ENCODE results near the gene TNRC6B. TPM values are rescaled to one million over a fixed set of nuclear protein-coding genes. Genes with fewer than 3 reads are reported as not detected.

The TNRC6B gene
- total RNA-seq, 1 donor from 2014 or later, result 51.2 TPM

DNA sequence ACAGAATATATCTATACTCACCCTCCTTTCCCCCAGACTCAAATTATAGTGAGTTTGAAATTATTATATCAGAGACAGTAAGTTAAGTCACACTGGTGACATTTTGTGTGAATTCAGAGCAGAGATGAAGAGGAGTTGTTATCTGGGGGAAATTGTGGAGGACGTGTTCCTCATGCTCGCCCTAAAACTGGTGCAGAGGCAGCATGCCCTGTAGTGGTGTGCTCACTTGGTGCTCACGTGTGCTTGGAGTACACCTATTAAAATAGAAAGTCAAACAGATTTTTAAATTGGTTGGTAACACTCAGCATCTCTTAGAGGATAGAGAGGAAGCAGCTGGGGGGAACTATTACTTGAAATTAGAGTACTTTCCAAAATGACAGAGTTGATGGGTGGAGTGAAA lies 117.0 kb downstream of the TNRC6B start:
- Histone ChIP-seq H3K36me3 (ENCODE audit: insufficient read depth, low read length) (peaks cover 10% of the 10 kb centered on the region), H3K9me3 (ENCODE audit: insufficient read depth, low read depth, low read length) (no peaks in the 10 kb centered on the region), H3K9ac (ENCODE audit: low read length) (no peak overlapping the region), H3K27ac (ENCODE audit: low read depth, low read length) (no peak overlapping the region), H3K27me3 (ENCODE audit: insufficient read depth, low read length) (no peaks in the 10 kb centered on the region), H3K4me1 (ENCODE audit: insufficient read depth, low read length) (peaks cover 2% of the 10 kb centered on the region), H2AFZ (ENCODE audit: low read depth, low read length) (no peak overlapping the region), H4K20me1 (ENCODE audit: insufficient read depth, low read length) (peaks cover 6% of the 10 kb centered on the region), H3K4me3 (ENCODE audit: insufficient read depth, low read depth, low read length) (no peak overlapping the region), H3K79me2 (ENCODE audit: insufficient read depth, low read length) (no peaks in the 10 kb centered on the region), H3K4me2 (ENCODE audit: low read length) (no peak overlapping the region)
- Mint-ChIP-seq H3K27ac (ENCODE audit: unreplicated experiment) (no peak overlapping the region), H3K27me3 (ENCODE audit: low read depth, unreplicated experiment) (no peaks in the 10 kb centered on the region), H3K9me3 (ENCODE audit: unreplicated experiment) (no peaks in the 10 kb centered on the region), H3K4me3 (ENCODE audit: unreplicated experiment) (no peak overlapping the region), H3K36me3 (ENCODE audit: low read depth, unreplicated experiment) (peaks cover 20% of the 10 kb centered on the region), H3K4me1 (ENCODE audit: low read depth, unreplicated experiment) (peaks cover 17% of the 10 kb centered on the region)
- FAIRE-seq, result no peak
- no peak for DNase-seq (ENCODE audit: low read depth)
- TF ChIP-seq EZH2 (IDR thresholded peaks at IDR 0.05; ENCODE audit: insufficient read depth, low read length), result no peak
- TF ChIP-seq, protein P1, sequence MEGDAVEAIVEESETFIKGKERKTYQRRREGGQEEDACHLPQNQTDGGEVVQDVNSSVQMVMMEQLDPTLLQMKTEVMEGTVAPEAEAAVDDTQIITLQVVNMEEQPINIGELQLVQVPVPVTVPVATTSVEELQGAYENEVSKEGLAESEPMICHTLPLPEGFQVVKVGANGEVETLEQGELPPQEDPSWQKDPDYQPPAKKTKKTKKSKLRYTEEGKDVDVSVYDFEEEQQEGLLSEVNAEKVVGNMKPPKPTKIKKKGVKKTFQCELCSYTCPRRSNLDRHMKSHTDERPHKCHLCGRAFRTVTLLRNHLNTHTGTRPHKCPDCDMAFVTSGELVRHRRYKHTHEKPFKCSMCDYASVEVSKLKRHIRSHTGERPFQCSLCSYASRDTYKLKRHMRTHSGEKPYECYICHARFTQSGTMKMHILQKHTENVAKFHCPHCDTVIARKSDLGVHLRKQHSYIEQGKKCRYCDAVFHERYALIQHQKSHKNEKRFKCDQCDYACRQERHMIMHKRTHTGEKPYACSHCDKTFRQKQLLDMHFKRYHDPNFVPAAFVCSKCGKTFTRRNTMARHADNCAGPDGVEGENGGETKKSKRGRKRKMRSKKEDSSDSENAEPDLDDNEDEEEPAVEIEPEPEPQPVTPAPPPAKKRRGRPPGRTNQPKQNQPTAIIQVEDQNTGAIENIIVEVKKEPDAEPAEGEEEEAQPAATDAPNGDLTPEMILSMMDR (IDR thresholded peaks at IDR 0.05; ENCODE audit: insufficient read depth, low read depth, low read length), result no peak

DNA sequence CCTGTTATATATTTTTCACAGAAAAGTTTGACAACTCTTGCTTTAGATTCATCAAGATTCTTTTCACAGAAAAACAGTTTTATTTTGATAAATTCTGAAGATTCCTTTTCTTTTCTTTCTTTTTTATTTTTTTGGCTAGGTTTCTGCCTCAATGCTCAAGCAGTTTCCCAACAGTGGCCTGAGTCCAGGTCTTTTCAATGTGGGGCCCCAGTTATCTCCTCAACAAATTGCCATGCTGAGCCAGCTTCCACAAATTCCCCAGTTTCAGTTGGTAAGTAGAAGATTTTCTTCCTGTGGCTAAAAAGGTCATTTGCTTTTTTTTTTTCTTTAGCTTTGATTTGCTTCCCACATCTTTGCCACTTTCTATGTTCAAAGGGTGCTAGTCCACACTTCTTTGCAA lies 122.6 kb downstream of the TNRC6B start:
- no peak overlapping the region for H3K27ac Mint-ChIP-seq (ENCODE audit: unreplicated experiment)
- TF ChIP-seq, protein P1 (IDR thresholded peaks at IDR 0.05; ENCODE audit: insufficient read depth, low read depth, low read length), result no peak
- no peak for TF ChIP-seq EZH2 (IDR thresholded peaks at IDR 0.05; ENCODE audit: insufficient read depth, low read length)

DNA sequence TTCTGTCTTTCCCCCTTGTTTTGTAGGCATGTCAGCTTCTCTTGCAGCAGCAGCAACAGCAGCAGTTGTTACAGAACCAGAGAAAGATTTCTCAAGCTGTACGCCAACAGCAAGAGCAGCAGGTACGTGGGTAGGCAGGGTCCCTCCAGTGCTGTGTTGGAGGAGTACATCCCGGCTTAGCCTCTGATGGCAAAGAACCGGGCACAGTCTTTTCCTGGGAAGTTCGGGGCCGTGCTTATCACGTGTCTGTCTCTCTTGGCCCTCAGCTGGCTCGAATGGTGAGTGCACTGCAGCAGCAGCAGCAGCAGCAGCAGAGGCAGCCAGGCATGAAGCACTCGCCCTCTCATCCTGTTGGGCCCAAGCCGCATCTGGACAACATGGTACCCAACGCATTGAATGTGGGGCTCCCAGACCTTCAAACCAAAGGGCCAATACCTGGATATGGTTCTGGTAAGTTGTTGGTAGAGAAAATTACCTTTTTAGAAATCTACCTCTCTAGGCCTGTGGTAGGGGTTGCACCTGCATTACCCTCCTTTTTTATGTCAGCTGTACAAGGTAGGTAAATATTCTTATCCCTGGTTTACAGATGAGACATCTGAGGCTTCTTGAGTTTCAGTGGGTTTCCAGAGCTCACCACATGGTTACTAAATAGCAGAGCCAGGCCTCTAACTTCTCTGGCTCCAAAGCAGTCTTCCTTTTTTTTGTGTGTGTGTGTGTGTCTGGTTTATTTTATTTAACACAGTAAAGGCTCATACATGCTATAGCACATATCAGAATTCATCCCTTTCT lies 123.4 kb downstream of the TNRC6B start:
- Mint-ChIP-seq H3K27ac (ENCODE audit: unreplicated experiment) (no peak overlapping the region), H3K27me3 (ENCODE audit: low read depth, unreplicated experiment) (no peaks in the 10 kb centered on the region), H3K4me3 (ENCODE audit: unreplicated experiment) (no peak overlapping the region), H3K36me3 (ENCODE audit: low read depth, unreplicated experiment) (peaks cover 26% of the 10 kb centered on the region), H3K4me1 (ENCODE audit: low read depth, unreplicated experiment) (peaks cover 3% of the 10 kb centered on the region), H3K9me3 (ENCODE audit: unreplicated experiment) (no peaks in the 10 kb centered on the region)
- Histone ChIP-seq H3K9me3 (ENCODE audit: insufficient read depth, low read depth, low read length) (no peaks in the 10 kb centered on the region), H3K4me2 (ENCODE audit: low read length) (no peak overlapping the region), H3K79me2 (ENCODE audit: insufficient read depth, low read length) (no peaks in the 10 kb centered on the region), H3K4me1 (ENCODE audit: insufficient read depth, low read length) (no peaks in the 10 kb centered on the region), H4K20me1 (ENCODE audit: insufficient read depth, low read length) (no peaks in the 10 kb centered on the region), H3K36me3 (ENCODE audit: insufficient read depth, low read length) (peaks cover 16% of the 10 kb centered on the region), H3K4me3 (ENCODE audit: insufficient read depth, low read depth, low read length) (no peak overlapping the region), H3K27me3 (ENCODE audit: insufficient read depth, low read length) (no peaks in the 10 kb centered on the region), H3K27ac (ENCODE audit: low read depth, low read length) (no peak overlapping the region), H3K9ac (ENCODE audit: low read length) (no peak overlapping the region), H2AFZ (ENCODE audit: low read depth, low read length) (no peak overlapping the region)
- TF ChIP-seq, protein P1 (IDR thresholded peaks at IDR 0.05; ENCODE audit: insufficient read depth, low read depth, low read length), result no peak
- no peak for TF ChIP-seq EZH2 (IDR thresholded peaks at IDR 0.05; ENCODE audit: insufficient read depth, low read length)
- FAIRE-seq (peak; percentile 49), DNase-seq (ENCODE audit: low read depth) (no peak)

More for the DNA sequence above, 122.6 kb downstream of the TNRC6B start:
- no peak overlapping the region for H3K4me3 Mint-ChIP-seq (ENCODE audit: unreplicated experiment)
- H3K4me2 ChIP-seq (ENCODE audit: low read length), result no peak overlapping the region
- no peak overlapping the region for H3K9ac ChIP-seq (ENCODE audit: low read length)
- peaks cover 3% of the 10 kb centered on the region for H3K4me1 Mint-ChIP-seq (ENCODE audit: low read depth, unreplicated experiment)
- no peaks in the 10 kb centered on the region for H3K27me3 Mint-ChIP-seq (ENCODE audit: low read depth, unreplicated experiment)
- FAIRE-seq (no peak), DNase-seq (ENCODE audit: low read depth) (no peak)
- H3K79me2 ChIP-seq (ENCODE audit: insufficient read depth, low read length), result no peaks in the 10 kb centered on the region
- H3K4me3 ChIP-seq (ENCODE audit: insufficient read depth, low read depth, low read length), result no peak overlapping the region
- no peaks in the 10 kb centered on the region for H3K27me3 ChIP-seq (ENCODE audit: insufficient read depth, low read length)
- H2AFZ ChIP-seq (ENCODE audit: low read depth, low read length), result no peak overlapping the region
- H3K27ac ChIP-seq (ENCODE audit: low read depth, low read length), result no peak overlapping the region
- no peaks in the 10 kb centered on the region for H3K9me3 ChIP-seq (ENCODE audit: insufficient read depth, low read depth, low read length)
- no peaks in the 10 kb centered on the region for H4K20me1 ChIP-seq (ENCODE audit: insufficient read depth, low read length)
- no peaks in the 10 kb centered on the region for H3K9me3 Mint-ChIP-seq (ENCODE audit: unreplicated experiment)
- H3K4me1 ChIP-seq (ENCODE audit: insufficient read depth, low read length), result no peaks in the 10 kb centered on the region
- peaks cover 13% of the 10 kb centered on the region for H3K36me3 ChIP-seq (ENCODE audit: insufficient read depth, low read length)
- H3K36me3 Mint-ChIP-seq (ENCODE audit: low read depth, unreplicated experiment), result peaks cover 31% of the 10 kb centered on the region

Measured in astrocyte (in vitro differentiated cells and primary cell).